Cerebellar cortex (tissue), 1 donor: ENCODE measurements around the gene TMEM170A.
"Not testable (repeated sequence)": the region's sequence is repeated elsewhere in the genome, so short reads cannot be mapped to it uniquely, and the experiment has no call there.

Source experiments
- DNase-seq: peaks from one replicate; pipeline ENCODE4 v3.0.0-alpha.2; 2015; ENCODE audit warnings: low spot score

TMEM170A gene

GRCh38 chr16:75479421-75479990 is 15.0 kb upstream of the TMEM170A start:
- DNase-seq, result no peak

- no peak for DNase-seq
Observed at GRCh38 chr16:75478480-75479345, 14.2 kb upstream of the TMEM170A start.

- peak; percentile 98 for DNase-seq
Observed at GRCh38 chr16:75477680-75478473, 13.4 kb upstream of the TMEM170A start.

- no peak for DNase-seq
Observed at GRCh38 chr16:75476817-75477216, 12.3 kb upstream of the TMEM170A start.

GRCh38 chr16:75475420-75475847 is 10.9 kb upstream of the TMEM170A start:
- no peak for DNase-seq

GRCh38 chr16:75472908-75473877 is 8.7 kb upstream of the TMEM170A start:
- no peak for DNase-seq

GRCh38 chr16:75471723-75472633 is 7.5 kb upstream of the TMEM170A start:
- DNase-seq, result peak; percentile 86

GRCh38 chr16:75466760-75467159 is 2.3 kb upstream of the TMEM170A start:
- no peak for DNase-seq

- DNase-seq, result peak; percentile 54
Observed at GRCh38 chr16:75463389-75464121, 934 bp downstream of the TMEM170A start.

GRCh38 chr16:75462806-75463205 is 1.7 kb downstream of the TMEM170A start:
- DNase-seq, result no peak

GRCh38 chr16:75461575-75461974 is 2.9 kb downstream of the TMEM170A start:
- no peak for DNase-seq

GRCh38 chr16:75460446-75460845 is 4.0 kb downstream of the TMEM170A start:
- DNase-seq, result no peak

- DNase-seq, result no peak
Observed at GRCh38 chr16:75459691-75460090, 4.8 kb downstream of the TMEM170A start.

GRCh38 chr16:75458439-75458838 is 6.0 kb downstream of the TMEM170A start:
- no peak for DNase-seq

- no peak for DNase-seq
Observed at GRCh38 chr16:75458029-75458428, 6.5 kb downstream of the TMEM170A start.

- no peak for DNase-seq
Observed at GRCh38 chr16:75457485-75458021, 6.9 kb downstream of the TMEM170A start.

GRCh38 chr16:75456971-75457370 is 7.5 kb downstream of the TMEM170A start:
- no peak for DNase-seq

- DNase-seq, result not testable (repeated sequence)
Observed at GRCh38 chr16:75456486-75456885, 8.0 kb downstream of the TMEM170A start.

- DNase-seq, result no peak
Observed at GRCh38 chr16:75455677-75456076, 8.8 kb downstream of the TMEM170A start.
